Stimulated activated CD8-positive, alpha-beta memory T cell treated with anti-CD3 and anti-CD28 coated beads, Interleukin-7, amount 100 ng/mL, for 48 hours (primary cell): ENCODE results near the gene NACC1.

Experiments used
- DNase-seq, 2 donors: peaks; one replicate each; pipeline ENCODE4 v3.0.0-alpha.2; 2020; ENCODE audit warnings: low read depth in 1 of 2; ENCODE audit errors: extremely low read depth in 1 of 2

Gene NACC1

DNA sequence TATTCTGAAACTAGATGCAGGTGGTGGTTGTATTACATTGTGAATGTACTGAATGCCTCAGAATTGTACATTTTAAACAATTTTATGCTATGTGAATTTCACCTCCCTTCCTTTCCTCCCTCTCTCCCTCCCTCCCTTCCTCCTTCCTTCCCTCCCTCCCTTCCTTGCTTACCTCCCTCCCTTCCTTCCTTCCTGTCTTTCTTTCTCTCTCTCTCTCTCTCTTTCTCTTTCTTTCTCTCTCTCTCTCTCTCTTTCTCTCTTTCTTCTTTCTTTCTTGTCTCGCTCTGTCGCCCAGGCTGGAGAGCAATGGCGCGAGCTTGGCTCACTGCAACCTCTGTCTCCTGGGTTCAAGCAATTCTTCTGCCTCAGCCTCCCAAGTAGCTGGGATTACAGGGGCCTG, 69.4 kb downstream of the NACC1 start:
- DNase-seq = no peak

DNA sequence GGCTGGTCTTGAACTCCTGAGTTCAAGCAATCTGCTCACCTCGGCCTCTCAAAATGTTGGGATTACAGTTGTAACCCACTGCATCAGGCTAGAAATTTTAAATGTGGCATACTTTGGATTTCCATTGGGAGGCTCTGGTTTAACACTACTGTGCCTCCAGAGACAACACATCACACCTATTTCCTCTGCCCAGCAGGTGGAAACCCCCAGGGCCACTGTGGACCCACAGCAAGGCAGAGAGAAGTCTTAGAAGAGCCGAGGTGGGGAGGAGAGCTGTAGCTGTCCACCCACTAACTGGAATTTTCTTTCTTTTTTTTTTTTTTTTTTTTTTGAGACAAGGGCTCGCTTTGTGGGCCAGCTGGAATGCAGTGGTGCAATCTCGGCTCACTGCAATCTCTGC, 71.5 kb downstream of the NACC1 start:
- DNase-seq = no peak
